ENCODE measurements around the gene OVCH2.
A peak's percentile ranks its signal among the peaks of the same experiment; 100 is the strongest.
"Not testable (repeated sequence)": the region's sequence is repeated elsewhere in the genome, so short reads cannot be mapped to it uniquely, and the experiment has no call there.

OVCH2 gene

GRCh38 chr11:7671347-7672215 is 34.7 kb downstream of the OVCH2 start:
- peak; percentile 63 for DNase-seq

- peak; percentile 83 for DNase-seq
Measured at GRCh38 chr11:7670641-7671040, 35.6 kb downstream of the OVCH2 start.

- no peak for DNase-seq
Measured at GRCh38 chr11:7668911-7669310, 37.4 kb downstream of the OVCH2 start.

- DNase-seq: no peak
Measured at GRCh38 chr11:7668464-7668863, 37.8 kb downstream of the OVCH2 start.

- no peak for DNase-seq
Measured at GRCh38 chr11:7667460-7667859, 38.8 kb downstream of the OVCH2 start.

- no peak for DNase-seq
Measured at GRCh38 chr11:7666292-7666866, 39.9 kb downstream of the OVCH2 start.

GRCh38 chr11:7665473-7666291 is 40.6 kb downstream of the OVCH2 start:
- peak; percentile 59 for DNase-seq

- no peak for DNase-seq
Measured at GRCh38 chr11:7664867-7665266, 41.4 kb downstream of the OVCH2 start.

- DNase-seq: not testable (repeated sequence)
Measured at GRCh38 chr11:7663531-7663930, 42.7 kb downstream of the OVCH2 start.

- peak; percentile 47 for DNase-seq
Measured at GRCh38 chr11:7657306-7658025, 48.8 kb downstream of the OVCH2 start.

- DNase-seq: no peak
Measured at GRCh38 chr11:7656704-7657103, 49.6 kb downstream of the OVCH2 start.

GRCh38 chr11:7655253-7656217 is 50.7 kb downstream of the OVCH2 start:
- DNase-seq: no peak

- no peak for DNase-seq
Measured at GRCh38 chr11:7654195-7654705, 52.0 kb downstream of the OVCH2 start.

- DNase-seq: no peak
Measured at GRCh38 chr11:7651700-7652099, 54.6 kb downstream of the OVCH2 start.

- peak; percentile 35 for DNase-seq
Measured at GRCh38 chr11:7651140-7651551, 55.1 kb downstream of the OVCH2 start.

GRCh38 chr11:7648264-7648663 is 58.0 kb downstream of the OVCH2 start:
- no peak for DNase-seq

GRCh38 chr11:7646866-7647265 is 59.4 kb downstream of the OVCH2 start:
- DNase-seq: no peak

- no peak for DNase-seq
Measured at GRCh38 chr11:7645206-7645605, 61.1 kb downstream of the OVCH2 start.

- DNase-seq: no peak
Measured at GRCh38 chr11:7643314-7643713, 63.0 kb downstream of the OVCH2 start.

- no peak for DNase-seq
Measured at GRCh38 chr11:7642747-7643146, 63.5 kb downstream of the OVCH2 start.

- no peak for DNase-seq
Measured at GRCh38 chr11:7640816-7641215, 65.5 kb downstream of the OVCH2 start.
